GM12878 (cell line): ENCODE data around the gene RTN4RL1. TPM values are rescaled to one million over a fixed set of nuclear protein-coding genes. Genes with fewer than 3 reads are reported as not detected.

ENCODE experiments used
- ATAC-seq: fragments of 200-7000 bp; cut with Tn5 transposase; 3 replicates; pipeline ENCODE4 v1.9.1; 2020; ENCODE audit warnings: mild to moderate bottlenecking, moderate library complexity
- BruUV-seq: library from RNA; stranded (reverse); fragments of 400-500 nt; replicated peaks from 2 replicates; lab custom pipeline; 2021; lab: Mats Ljungman, UMichigan
- CTCF ChIA-PET: fragments of 300-600 bp; sonication (Branson Sonifier 250); formaldehyde crosslinking; extraction: SDS; loops from one replicate; lab custom pipeline; 2021; ENCODE audit warnings: inconsistent platforms; lab: Yijun Ruan, JAX
- POLR2A ChIA-PET: fragments of 350-600 bp; formaldehyde crosslinking; extraction: SDS; loops from one replicate; lab custom pipeline; 2021; ENCODE audit warnings: inconsistent platforms; lab: Charles Lee
- RAD21 ChIA-PET: fragments of 300-600 bp; sonication (Branson Sonifier 250); formaldehyde crosslinking; loops from one replicate; lab custom pipeline; 2023; ENCODE audit warnings: antibody characterized with exemption; ENCODE audit not compliant: unreplicated experiment; lab: Charles Lee
- SMC1A ChIA-PET: fragments of 300-600 bp; sonication (Branson Sonifier 250); formaldehyde crosslinking; loops from one replicate; lab custom pipeline; 2023; ENCODE audit not compliant: unreplicated experiment, uncharacterized antibody; lab: Charles Lee
- DNase-seq: peaks from one replicate; pipeline ENCODE4 v3.0.0-alpha.2; 2011; ENCODE audit warnings: low read depth, low spot score
- FAIRE-seq: peaks from 3 replicates; lab custom pipeline; 2011; peaks lifted over from hg19 to GRCh38; lab: Jason Lieb, UNC
- H2AFZ ChIP-seq: 2 replicates; pipeline ENCODE4 v1.6.0; 2011; ENCODE audit warnings: low read depth, low read length, control low read depth; ENCODE audit not compliant: control insufficient read depth
- H3K27ac ChIP-seq: 2 replicates; pipeline ENCODE4 v1.5.1; 2011; ENCODE audit warnings: control low read depth; ENCODE audit not compliant: control insufficient read depth, insufficient read depth
- H3K27me3 ChIP-seq, 2 experiments: replicated peaks in 1 of 2; 2 replicates each; pipeline versions ENCODE4 v1.6.0 to v1.6.1; 2011; ENCODE audit warnings: low read length in 1 of 2; ENCODE audit not compliant: control insufficient read depth in 2 of 2, insufficient read depth in 2 of 2
- H3K36me3 ChIP-seq, 2 experiments: 2 replicates each; pipeline ENCODE4 v1.5.1; 2011; ENCODE audit warnings: low read length in 1 of 2; ENCODE audit not compliant: control insufficient read depth in 2 of 2, insufficient read depth in 2 of 2
- H3K4me1 ChIP-seq: 2 replicates; pipeline ENCODE4 v1.6.1; 2011; ENCODE audit warnings: mild to moderate bottlenecking, low read length, moderate library complexity, mixed read lengths; ENCODE audit not compliant: control insufficient read depth, insufficient read depth
- H3K4me2 ChIP-seq: 2 replicates; pipeline ENCODE4 v1.6.0; 2011; ENCODE audit warnings: control low read depth; ENCODE audit not compliant: control insufficient read depth, insufficient read depth
- H3K4me3 ChIP-seq: fragments of 200-600 bp; sonication (generic); 2 replicates; pipeline ENCODE4 v1.5.1; 2016
- H3K79me2 ChIP-seq: 2 replicates; pipeline ENCODE4 v1.6.0; 2011; ENCODE audit warnings: low read length; ENCODE audit not compliant: control insufficient read depth, insufficient read depth
- H3K9ac ChIP-seq: 2 replicates; pipeline ENCODE4 v1.8.0; 2011; ENCODE audit warnings: low read length, control low read depth, mixed read lengths; ENCODE audit not compliant: control insufficient read depth, insufficient read depth
- H3K9me3 ChIP-seq: replicated peaks from 3 replicates; pipeline ENCODE4 v1.5.1; 2011; ENCODE audit warnings: mild to moderate bottlenecking, low read length; ENCODE audit not compliant: control insufficient read depth, insufficient read depth
- H4K20me1 ChIP-seq: 2 replicates; pipeline ENCODE4 v1.6.0; 2011; ENCODE audit not compliant: control insufficient read depth, insufficient read depth
- BCL11A ChIP-seq: IDR thresholded peaks from 2 replicates; pipeline ENCODE4 v1.6.1; 2011; ENCODE audit warnings: low read depth, low read length
- BRCA1 ChIP-seq: IDR thresholded peaks from 2 replicates; pipeline ENCODE4 v1.6.1; 2011; ENCODE audit warnings: low read depth, low read length, improper control_type of control experiment
- DPF2 ChIP-seq: fragments of 450-650 bp; IDR thresholded peaks from 2 replicates; pipeline ENCODE4 v1.6.1; 2017; ENCODE audit warnings: mild to moderate bottlenecking
- HCFC1 ChIP-seq: fragments of 150-350 bp; IDR thresholded peaks from 2 replicates; pipeline ENCODE4 v1.6.1; 2014; ENCODE audit warnings: low read length
- HDGF ChIP-seq: fragments of 450-650 bp; IDR thresholded peaks from 2 replicates; pipeline ENCODE4 v1.6.1; 2016; ENCODE audit warnings: antibody characterized with exemption
- NR2F1 ChIP-seq: fragments of 450-650 bp; conservative IDR thresholded peaks from 2 replicates; pipeline ENCODE4 v1.6.1; 2017; ENCODE audit warnings: mild to moderate bottlenecking
- RB1 ChIP-seq: fragments of 450-650 bp; formaldehyde crosslinking; IDR thresholded peaks from 2 replicates; pipeline ENCODE4 v1.6.1; 2017; ENCODE audit warnings: mild to moderate bottlenecking, borderline replicate concordance
- SMAD5 ChIP-seq: IDR thresholded peaks from 2 replicates; pipeline ENCODE4 v1.6.1; 2016; ENCODE audit warnings: antibody characterized with exemption, low read depth
- SMARCA5 ChIP-seq: fragments of 450-650 bp; IDR thresholded peaks from 2 replicates; pipeline ENCODE4 v1.6.1; 2017; ENCODE audit warnings: mild to moderate bottlenecking
- SMC3 ChIP-seq: IDR thresholded peaks from 2 replicates; pipeline ENCODE4 v1.6.1; 2011; ENCODE audit warnings: low read length, improper control_type of control experiment, borderline replicate concordance
- SUZ12 ChIP-seq: fragments of 200-600 bp; sonication (generic); IDR thresholded peaks from one replicate; pipeline ENCODE4 v1.6.1; 2018; ENCODE audit warnings: antibody characterized with exemption, mild to moderate bottlenecking; ENCODE audit not compliant: unreplicated experiment
- ZNF24 ChIP-seq: fragments of 450-650 bp; IDR thresholded peaks from 2 replicates; pipeline ENCODE4 v1.6.1; 2017; ENCODE audit warnings: antibody characterized with exemption, mild to moderate bottlenecking
- WGBS: methylation state at CpG from one replicate; pipeline ENCODE4 v1.1.6; 2016; ENCODE audit warnings: low lambda C conversion rate; ENCODE audit not compliant: insufficient replicate concordance, insufficient coverage; ENCODE audit errors: missing lambda C conversion rate; 5-methylcytosine and 5-hydroxymethylcytosine counted together
- in situ Hi-C: fragments of 300-500 bp; cut with MboI; formaldehyde crosslinking; loops from 9 replicates; pipeline ENCODE4 v1.14.3; 2018; ENCODE audit warnings: mixed read lengths
- intact Hi-C: fragments of 100-400 bp; cut with micrococcal nuclease; formaldehyde crosslinking; loops from one replicate; pipeline ENCODE4 v1.14.2; 2022; ENCODE audit not compliant: unreplicated experiment
- polyA plus RNA-seq, 11 experiments: library from polyadenylated mRNA; depleted of rRNA in 4 of 11; unstranded in 6 of 11; stranded (reverse) in 5 of 11; fragments of >200 nt; fragmentation: Nextera tagmentation in 4 of 11; fragmentation: Illumina TruSeq in 1 of 11; extraction: Ambion mirVana in 4 of 11; extraction: Trizol in 1 of 11; gene quantifications; 1 replicate in 1 of 11; 2 replicates in 10 of 11; pipeline versions ENCODE4 v1.2.1 to v1.2.3, GENCODE V29; 2011 to 2016; ENCODE audit warnings: inconsistent platforms in 2 of 11, missing spikeins in 2 of 11, low read depth in 1 of 11
- total RNA-seq, 4 experiments: library from RNA; depleted of rRNA in 3 of 4; stranded (reverse); fragments of >200 nt in 3 of 4; fragmentation: Illumina TruSeq in 1 of 4; extraction: Trizol in 1 of 4; gene quantifications; 2 replicates each; pipeline versions ENCODE4 v1.2.1 to v1.2.3, GENCODE V29; 2013 to 2021
- TF ChIP-seq, protein P1 (sequence below): fragments of 450-650 bp; IDR thresholded peaks from 2 replicates; pipeline ENCODE4 v1.6.1; 2017; ENCODE audit warnings: low read depth, mild to moderate bottlenecking, moderate library complexity
- TF ChIP-seq, protein P2 (sequence below): fragments of 450-650 bp; IDR thresholded peaks from 2 replicates; pipeline ENCODE4 v1.6.1; 2018; ENCODE audit warnings: mild to moderate bottlenecking, low read depth, moderate library complexity; ENCODE audit not compliant: partially characterized antibody
- TF ChIP-seq, protein P3 (sequence below): fragments of 450-650 bp; IDR thresholded peaks from 2 replicates; pipeline ENCODE4 v1.6.1; 2017; ENCODE audit warnings: mild to moderate bottlenecking

RTN4RL1 gene
- total and polyA plus RNA-seq, 10 of the 15 experiments (the other 5 are each of a cell fraction or from before 2014, with no cell fraction given): 0.08 to 0.11 (median 0.10) TPM; not detected in 7

DNA sequence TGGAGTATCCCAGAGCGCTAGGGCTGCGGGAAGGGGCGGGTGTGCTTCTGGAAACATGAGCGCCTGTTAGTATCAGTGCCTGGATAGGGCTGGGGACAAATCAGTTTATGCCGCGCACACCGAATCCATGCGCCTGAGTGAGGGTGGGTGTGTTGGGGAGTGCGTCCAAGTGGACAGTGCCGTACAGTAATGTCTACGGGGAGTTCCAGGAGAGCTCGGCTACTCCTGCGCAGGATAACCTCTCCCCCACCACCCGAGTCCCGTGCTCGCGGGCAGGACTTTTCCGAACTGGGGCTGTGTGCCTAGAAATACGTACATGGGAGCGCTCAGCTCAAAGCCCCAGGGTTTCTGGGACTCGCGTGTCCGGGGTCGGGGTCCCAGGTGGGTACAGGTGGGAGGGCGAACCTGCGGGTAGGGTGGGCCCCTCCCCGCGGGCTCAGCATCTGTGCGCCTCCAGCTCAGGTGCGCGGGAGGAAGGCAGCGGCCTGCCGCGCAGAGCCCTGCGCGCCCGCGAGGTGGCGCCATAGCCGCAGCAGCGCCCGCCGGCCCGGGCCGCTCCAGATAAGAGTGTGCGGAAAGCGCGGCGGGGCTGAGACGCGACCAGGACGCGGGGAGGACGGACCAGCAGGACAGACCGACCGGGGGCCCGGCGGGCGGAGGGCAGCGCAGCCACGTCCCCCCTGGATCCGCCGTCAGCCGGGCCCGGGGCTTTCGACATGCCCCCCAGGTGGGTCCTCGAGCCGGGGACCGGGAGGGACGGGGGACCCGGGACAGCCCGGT is 29.6 kb upstream of the RTN4RL1 start, which contains the start of gene HIC1:
TSS of gene HIC1 (plus strand) at position 592 of the 780 bp plus-strand sequence. CDS start 1,588 bp downstream, outside the sequence.
- Histone ChIP-seq H3K9ac (peak within 1 kb of the TSS; percentile 89), H3K4me1 (peaks cover 14% of the 10 kb centered on the region), H3K36me3 (peaks cover 2 to 13% of the 10 kb centered on the region in 2 experiments; a peak in 3 of 4 replicates), H3K27ac (peak within 1 kb of the TSS; percentile 84), H3K9me3 (no peaks in the 10 kb centered on the region; the same call in 2 of the 3 replicates), H2AFZ (peak within 1 kb of the TSS; percentile 56), H3K27me3 (peaks cover 2% of the 10 kb centered on the region in 2 experiments; a peak in 3 of 4 replicates), H3K4me2 (peak within 1 kb of the TSS; percentile 99), H3K4me3 (peak within 1 kb of the TSS; percentile 95), H4K20me1 (no peaks in the 10 kb centered on the region), H3K79me2 (peaks cover 53% of the 10 kb centered on the region)
- peak; percentile 87 for FAIRE-seq
- WGBS: 7% methylated on average over 52 of the region's 72 CpGs
- ChIA-PET SMC1A (interaction anchor here (0.8 to 8.6 kb wide), 18 partner anchors 14 to 228 kb away, joined by 3 to 141 read pairs (median 4); no protein-coding TSS in a partner anchor), RAD21 (interaction anchor here (0.6 to 8.4 kb wide), 35 partner anchors 10 to 362 kb away, joined by 3 to 271 read pairs (median 6); partner anchors contain the start of genes SERPINF1 and TSR1), POLR2A (interaction anchor here (0.6 to 6.7 kb wide), 14 partner anchors 11 to 225 kb away, joined by 3 to 61 read pairs (median 4); no protein-coding TSS in a partner anchor), CTCF (interaction anchor here (0.5 to 8.4 kb wide), 41 partner anchors 15 to 362 kb away, joined by 3 to 265 read pairs (median 4); no protein-coding TSS in a partner anchor)
- no TSS peak for BruUV-seq
- ATAC-seq: peak; percentile 70
- DNase-seq: no peak
- intact Hi-C loops (loop anchor here (1.0 to 5.0 kb wide), 4 partner anchors 38 to 283 kb away; partner anchors contain the start of genes SGSM2 and TSR1), in situ Hi-C loops (loop anchor here (5.0 kb wide), 1 partner anchor 298 kb away; no protein-coding TSS in a partner anchor)
- peak; percentile 47; the same call in 1 of the 2 replicates for TF ChIP-seq ZNF24
- peak; percentile 53 for TF ChIP-seq NR2F1
- TF ChIP-seq BCL11A: no peak
- TF ChIP-seq, protein P1, sequence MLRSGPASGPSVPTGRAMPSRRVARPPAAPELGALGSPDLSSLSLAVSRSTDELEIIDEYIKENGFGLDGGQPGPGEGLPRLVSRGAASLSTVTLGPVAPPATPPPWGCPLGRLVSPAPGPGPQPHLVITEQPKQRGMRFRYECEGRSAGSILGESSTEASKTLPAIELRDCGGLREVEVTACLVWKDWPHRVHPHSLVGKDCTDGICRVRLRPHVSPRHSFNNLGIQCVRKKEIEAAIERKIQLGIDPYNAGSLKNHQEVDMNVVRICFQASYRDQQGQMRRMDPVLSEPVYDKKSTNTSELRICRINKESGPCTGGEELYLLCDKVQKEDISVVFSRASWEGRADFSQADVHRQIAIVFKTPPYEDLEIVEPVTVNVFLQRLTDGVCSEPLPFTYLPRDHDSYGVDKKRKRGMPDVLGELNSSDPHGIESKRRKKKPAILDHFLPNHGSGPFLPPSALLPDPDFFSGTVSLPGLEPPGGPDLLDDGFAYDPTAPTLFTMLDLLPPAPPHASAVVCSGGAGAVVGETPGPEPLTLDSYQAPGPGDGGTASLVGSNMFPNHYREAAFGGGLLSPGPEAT: 0 out of 2 replicates have a peak, but pooled peaks have one; percentile 58
- peak; percentile 56; the same call in 1 of the 2 replicates for TF ChIP-seq DPF2
- TF ChIP-seq BRCA1: no peak
- TF ChIP-seq RB1: peak; percentile 40; the same call in 1 of the 2 replicates
- TF ChIP-seq HDGF: 0 out of 2 replicates have a peak, but pooled peaks have one; percentile 52
- TF ChIP-seq SMAD5: peak; percentile 72; the same call in 1 of the 2 replicates
- no peak for TF ChIP-seq SUZ12
- peak; percentile 97 for TF ChIP-seq SMARCA5
- no peak; the same call in 1 of the 2 replicates for TF ChIP-seq HCFC1
- peak; percentile 84 for TF ChIP-seq SMC3
- TF ChIP-seq, protein P2, sequence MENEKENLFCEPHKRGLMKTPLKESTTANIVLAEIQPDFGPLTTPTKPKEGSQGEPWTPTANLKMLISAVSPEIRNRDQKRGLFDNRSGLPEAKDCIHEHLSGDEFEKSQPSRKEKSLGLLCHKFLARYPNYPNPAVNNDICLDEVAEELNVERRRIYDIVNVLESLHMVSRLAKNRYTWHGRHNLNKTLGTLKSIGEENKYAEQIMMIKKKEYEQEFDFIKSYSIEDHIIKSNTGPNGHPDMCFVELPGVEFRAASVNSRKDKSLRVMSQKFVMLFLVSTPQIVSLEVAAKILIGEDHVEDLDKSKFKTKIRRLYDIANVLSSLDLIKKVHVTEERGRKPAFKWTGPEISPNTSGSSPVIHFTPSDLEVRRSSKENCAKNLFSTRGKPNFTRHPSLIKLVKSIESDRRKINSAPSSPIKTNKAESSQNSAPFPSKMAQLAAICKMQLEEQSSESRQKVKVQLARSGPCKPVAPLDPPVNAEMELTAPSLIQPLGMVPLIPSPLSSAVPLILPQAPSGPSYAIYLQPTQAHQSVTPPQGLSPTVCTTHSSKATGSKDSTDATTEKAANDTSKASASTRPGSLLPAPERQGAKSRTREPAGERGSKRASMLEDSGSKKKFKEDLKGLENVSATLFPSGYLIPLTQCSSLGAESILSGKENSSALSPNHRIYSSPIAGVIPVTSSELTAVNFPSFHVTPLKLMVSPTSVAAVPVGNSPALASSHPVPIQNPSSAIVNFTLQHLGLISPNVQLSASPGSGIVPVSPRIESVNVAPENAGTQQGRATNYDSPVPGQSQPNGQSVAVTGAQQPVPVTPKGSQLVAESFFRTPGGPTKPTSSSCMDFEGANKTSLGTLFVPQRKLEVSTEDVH: no peak
- TF ChIP-seq, protein P3, sequence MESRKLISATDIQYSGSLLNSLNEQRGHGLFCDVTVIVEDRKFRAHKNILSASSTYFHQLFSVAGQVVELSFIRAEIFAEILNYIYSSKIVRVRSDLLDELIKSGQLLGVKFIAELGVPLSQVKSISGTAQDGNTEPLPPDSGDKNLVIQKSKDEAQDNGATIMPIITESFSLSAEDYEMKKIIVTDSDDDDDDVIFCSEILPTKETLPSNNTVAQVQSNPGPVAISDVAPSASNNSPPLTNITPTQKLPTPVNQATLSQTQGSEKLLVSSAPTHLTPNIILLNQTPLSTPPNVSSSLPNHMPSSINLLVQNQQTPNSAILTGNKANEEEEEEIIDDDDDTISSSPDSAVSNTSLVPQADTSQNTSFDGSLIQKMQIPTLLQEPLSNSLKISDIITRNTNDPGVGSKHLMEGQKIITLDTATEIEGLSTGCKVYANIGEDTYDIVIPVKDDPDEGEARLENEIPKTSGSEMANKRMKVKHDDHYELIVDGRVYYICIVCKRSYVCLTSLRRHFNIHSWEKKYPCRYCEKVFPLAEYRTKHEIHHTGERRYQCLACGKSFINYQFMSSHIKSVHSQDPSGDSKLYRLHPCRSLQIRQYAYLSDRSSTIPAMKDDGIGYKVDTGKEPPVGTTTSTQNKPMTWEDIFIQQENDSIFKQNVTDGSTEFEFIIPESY: no peak
